CD4-positive, alpha-beta T cell (primary cell): Measurements from ENCODE around the gene MBOAT1. TPM values are rescaled to one million over a fixed set of nuclear protein-coding genes. Genes with fewer than 3 reads are reported as not detected.

Experiments used
- ATAC-seq: fragments of 200-7000 bp; cut with Tn5 transposase; one replicate; pipeline ENCODE4 v1.10.0; 2022; ENCODE audit warnings: mild to moderate bottlenecking; ENCODE audit not compliant: poor library complexity
- CTCF ChIA-PET: fragments of 350-600 bp; sonication (Branson Sonifier 250); formaldehyde crosslinking; loops from one replicate; lab custom pipeline; 2021; ENCODE audit warnings: antibody characterized with exemption, inconsistent platforms; lab: Charles Lee
- POLR2A ChIA-PET: fragments of 350-600 bp; sonication (Branson Sonifier 250); formaldehyde crosslinking; loops from one replicate; lab custom pipeline; 2021; ENCODE audit warnings: antibody characterized with exemption, inconsistent platforms; lab: Charles Lee
- DNase-seq, 14 experiments: peaks; one replicate each; pipeline ENCODE4 v3.0.0-alpha.2; 2013 to 2020; ENCODE audit warnings: mixed read lengths in 2 of 14
- H3K27ac ChIP-seq, 2 donors: one replicate each; pipeline versions ENCODE4 v1.5.1 to v1.7.0; 2013; ENCODE audit warnings: low read length in 2 of 2, low read depth in 1 of 2, mild to moderate bottlenecking in 1 of 2
- H3K27me3 ChIP-seq, 2 experiments: 1 replicate in 1 of 2; 2 replicates in 1 of 2; pipeline versions ENCODE4 v1.6.1 to v1.7.0; 2013; ENCODE audit warnings: low read length in 2 of 2, control low read depth in 1 of 2, mild to moderate bottlenecking in 1 of 2, moderate library complexity in 1 of 2; ENCODE audit not compliant: insufficient read depth in 2 of 2, control insufficient read depth in 1 of 2
- H3K36me3 ChIP-seq: one replicate; pipeline ENCODE4 v1.6.1; 2013; ENCODE audit warnings: low read length, control low read depth; ENCODE audit not compliant: insufficient read depth
- H3K4me1 ChIP-seq: one replicate; pipeline ENCODE4 v1.6.1; 2013; ENCODE audit warnings: low read length, control low read depth; ENCODE audit not compliant: insufficient read depth
- H3K4me3 ChIP-seq: one replicate; pipeline ENCODE4 v1.5.1; 2013; ENCODE audit warnings: mild to moderate bottlenecking, low read length, moderate library complexity
- H3K9me3 ChIP-seq, 2 experiments: 1 replicate in 1 of 2; 2 replicates in 1 of 2; pipeline versions ENCODE4 v1.6.1 to v1.7.0; 2013; ENCODE audit warnings: low read length in 2 of 2, mild to moderate bottlenecking in 2 of 2, control low read depth in 1 of 2, moderate library complexity in 1 of 2; ENCODE audit not compliant: control insufficient read depth in 1 of 2, insufficient read depth in 1 of 2
- H3K27ac Mint-ChIP-seq: one replicate; pipeline ENCODE4 v1.8.0; 2020; ENCODE audit warnings: mixed read lengths
- H3K27me3 Mint-ChIP-seq: one replicate; pipeline ENCODE4 v1.8.0; 2021; ENCODE audit warnings: mixed read lengths
- H3K36me3 Mint-ChIP-seq: one replicate; pipeline ENCODE4 v1.8.0; 2021; ENCODE audit warnings: low read depth, mixed read lengths
- H3K4me1 Mint-ChIP-seq: one replicate; pipeline ENCODE4 v1.8.0; 2021; ENCODE audit warnings: low read depth, mixed read lengths
- H3K4me3 Mint-ChIP-seq: one replicate; pipeline ENCODE4 v1.8.0; 2020; ENCODE audit warnings: mild to moderate bottlenecking, mixed read lengths
- H3K9me3 Mint-ChIP-seq: one replicate; pipeline ENCODE4 v1.8.0; 2020; ENCODE audit warnings: mixed read lengths
- CTCF ChIP-seq: fragments of 200-600 bp; IDR thresholded peaks from one replicate; pipeline ENCODE4 v1.8.0; 2022; ENCODE audit warnings: antibody characterized with exemption, mild to moderate bottlenecking
- intact Hi-C, 2 experiments: fragments of 100-400 bp; cut with DNase I in 1 of 2; cut with micrococcal nuclease in 1 of 2; formaldehyde crosslinking; loops; one replicate each; pipeline versions ENCODE4 v1.15.1 to v1.9.0; 2023 to 2025; cut with DNase I, micrococcal nuclease
- total RNA-seq, 174 experiments: library from RNA in 2 of 174; stranded (reverse) in 2 of 174; gene quantifications; one replicate each; pipeline ENCODE4 v1.2.3 and lab custom pipeline; 2021 to 2026

Gene MBOAT1
- total RNA-seq, 2 experiments from 2014 or later: 17.2 to 18.5 TPM

- TF ChIP-seq CTCF: no peak
- DNase-seq: no peak
- no peak for ATAC-seq
- peaks cover 42% of the 10 kb centered on the region for H3K36me3 ChIP-seq
- ChIA-PET CTCF (interaction anchor here (1.4 kb wide), 1 partner anchor 10 kb away, joined by 6 read pairs; no protein-coding TSS in a partner anchor), POLR2A (no interaction called here)
- intact Hi-C loops: no loop called here
- Mint-ChIP-seq H3K9me3 (no peaks in the 10 kb centered on the region), H3K27me3 (no peaks in the 10 kb centered on the region), H3K36me3 (peaks cover 82% of the 10 kb centered on the region), H3K4me3 (no peak overlapping the region), H3K4me1 (no peaks in the 10 kb centered on the region), H3K27ac (no peak overlapping the region)
- no peaks in the 10 kb centered on the region for H3K27me3 ChIP-seq
- no peaks in the 10 kb centered on the region for H3K9me3 ChIP-seq
- H3K4me1 ChIP-seq: no peaks in the 10 kb centered on the region
- H3K27ac ChIP-seq: no peak overlapping the region
- no peak overlapping the region for H3K4me3 ChIP-seq
These were observed 95.5 kb downstream of the MBOAT1 start for GRCh38 chr6:20116792-20117191.

GRCh38 chr6:20115246-20115980 is 96.9 kb downstream of the MBOAT1 start:
- DNase-seq: no peak
- no peaks in the 10 kb centered on the region for H3K4me1 ChIP-seq
- H3K27me3 ChIP-seq: no peaks in the 10 kb centered on the region
- Mint-ChIP-seq H3K36me3 (peaks cover 84% of the 10 kb centered on the region), H3K9me3 (no peaks in the 10 kb centered on the region), H3K4me1 (no peaks in the 10 kb centered on the region), H3K4me3 (no peak overlapping the region), H3K27me3 (no peaks in the 10 kb centered on the region), H3K27ac (no peak overlapping the region)
- ChIA-PET POLR2A (no interaction called here), CTCF (interaction anchor here (0.7 to 1.2 kb wide), 2 partner anchors 8 to 11 kb away, joined by 3 read pairs; no protein-coding TSS in a partner anchor)
- no peak for TF ChIP-seq CTCF
- ATAC-seq: no peak
- intact Hi-C loops: no loop called here
- peaks cover 44% of the 10 kb centered on the region for H3K36me3 ChIP-seq
- H3K9me3 ChIP-seq: no peaks in the 10 kb centered on the region
- no peak overlapping the region for H3K27ac ChIP-seq
- no peak overlapping the region for H3K4me3 ChIP-seq

GRCh38 chr6:20113649-20114224 is 98.5 kb downstream of the MBOAT1 start:
- Histone ChIP-seq H3K9me3 (no peaks in the 10 kb centered on the region), H3K27ac (no peak overlapping the region), H3K36me3 (peaks cover 42% of the 10 kb centered on the region), H3K27me3 (no peaks in the 10 kb centered on the region), H3K4me1 (no peaks in the 10 kb centered on the region), H3K4me3 (no peak overlapping the region)
- H3K27ac Mint-ChIP-seq: no peak overlapping the region
- intact Hi-C loops: no loop called here
- peaks cover 82% of the 10 kb centered on the region for H3K36me3 Mint-ChIP-seq
- TF ChIP-seq CTCF: no peak
- DNase-seq: no peak
- no peak for ATAC-seq
- no peaks in the 10 kb centered on the region for H3K4me1 Mint-ChIP-seq
- H3K27me3 Mint-ChIP-seq: no peaks in the 10 kb centered on the region
- CTCF ChIA-PET: no interaction called here
- POLR2A ChIA-PET: no interaction called here
- no peak overlapping the region for H3K4me3 Mint-ChIP-seq
- no peaks in the 10 kb centered on the region for H3K9me3 Mint-ChIP-seq
